Psoas muscle (tissue), 8 donors: ENCODE results near the gene SLC24A3. TPM values are rescaled to one million over a fixed set of nuclear protein-coding genes. Genes with fewer than 3 reads are reported as not detected.

Experiments
- ATAC-seq, 4 donors: fragments of 200-7000 bp; cut with Tn5 transposase; one replicate each; pipeline ENCODE4 v1.9.1; 2020; ENCODE audit warnings: moderate library complexity in 3 of 4, mild to moderate bottlenecking in 2 of 4
- DNase-seq, 2 donors: peaks; one replicate each; pipeline ENCODE4 v3.0.0-alpha.2; 2020
- H3K27ac ChIP-seq: fragments of 200-600 bp; one replicate; pipeline ENCODE4 v1.8.0; 2022
- H3K27me3 ChIP-seq, 3 donors: fragments of 200-600 bp in 1 of 3; one replicate each; pipeline versions ENCODE4 v1.6.1 to v1.8.0; 2013 to 2022; ENCODE audit warnings: low read length in 2 of 3, mild to moderate bottlenecking in 2 of 3, moderate library complexity in 1 of 3; ENCODE audit not compliant: insufficient read depth in 3 of 3
- H3K36me3 ChIP-seq, 2 donors: fragments of 200-600 bp in 1 of 2; one replicate each; pipeline versions ENCODE4 v1.6.1 to v1.8.0; 2013 to 2022; ENCODE audit warnings: low read depth in 1 of 2, mild to moderate bottlenecking in 1 of 2, moderate library complexity in 1 of 2; ENCODE audit not compliant: insufficient read depth in 1 of 2
- H3K4me1 ChIP-seq: fragments of 200-600 bp; one replicate; pipeline ENCODE4 v1.8.0; 2022
- H3K4me3 ChIP-seq: fragments of 200-600 bp; one replicate; pipeline ENCODE4 v1.8.0; 2022; ENCODE audit warnings: mild to moderate bottlenecking
- H3K9me3 ChIP-seq: fragments of 200-600 bp; one replicate; pipeline ENCODE4 v1.8.0; 2022
- CTCF ChIP-seq: fragments of 200-600 bp; IDR thresholded peaks from one replicate; pipeline ENCODE4 v1.8.0; 2022; ENCODE audit warnings: antibody characterized with exemption
- whole genome bisulfite sequencing, 3 donors: extraction: QIAGEN DNeasy Blood & Tissue Kit; methylation state at CpG; one replicate each; pipeline versions ENCODE4 v1.1.6 to v1.1.7; 2013; 5-methylcytosine and 5-hydroxymethylcytosine counted together
- intact Hi-C, 2 donors: fragments of 100-400 bp; cut with DNase I; formaldehyde crosslinking; loops; one replicate each; pipeline versions ENCODE4 v1.11.0 to v1.14.2; 2022
- polyA plus RNA-seq, 3 donors: library from polyadenylated mRNA; stranded (reverse); fragments of 200-250 nt; gene quantifications; one replicate each; pipeline ENCODE4 v1.2.3, GENCODE V29; 2013
- total RNA-seq, 4 donors: library from RNA; stranded (reverse); fragmentation: NEBNext Ultra II Directional in 2 of 4; extraction: Animal tissue kit (Norgen Biotek cat#: 25700) in 2 of 4; gene quantifications; one replicate each; pipeline versions ENCODE4 v1.2.1 to v1.2.4, GENCODE V29; 2021 to 2023
- donor health status: healthy with polysubstance abuse.
- donor health status: DM: no; HTN: no; CAD: no; lungs with moderate emphysema.
- donor health status: Bipolar disorder and iron deficiency.
- donor health status: healthy.
- donor health status: DM: yes; HTN: yes; CAD: no.
- donor health status: DM: no; HTN: no; CAD: no.
- donor health status: DM: no; HTN: no; CAD: no.
- donor health status: DM: yes; HTN: yes; CAD: no.

SLC24A3 gene
- total and polyA plus RNA-seq, 7 donors, result 3.0 to 24.4 (median 8.2) TPM

- DNase-seq (no peak), ATAC-seq (peak in 1 of 4 donors; percentile 55)
- 82 to 90% (median 87%) methylated on average over 8 of the region's 8 CpGs for WGBS, 3 donors
- no peaks in the 10 kb centered on the region for H3K9me3 ChIP-seq
- no peaks in the 10 kb centered on the region for H3K4me1 ChIP-seq
- no peaks in the 10 kb centered on the region for H3K36me3 ChIP-seq
- no peak for TF ChIP-seq CTCF
- no peaks in the 10 kb centered on the region for H3K27me3 ChIP-seq
- H3K4me3 ChIP-seq, result no peak overlapping the region
- no peak overlapping the region for H3K27ac ChIP-seq
- intact Hi-C loops, result no loop called here
These were observed 57.4 kb downstream of the SLC24A3 start for GRCh38 chr20:19269737-19270340.

- H3K27ac ChIP-seq, result no peak overlapping the region
- H3K27me3 ChIP-seq, result no peaks in the 10 kb centered on the region
- no peak overlapping the region for H3K4me3 ChIP-seq
- intact Hi-C loops, result no loop called here
- H3K9me3 ChIP-seq, result no peaks in the 10 kb centered on the region
- no peak for DNase-seq
- no peaks in the 10 kb centered on the region for H3K36me3 ChIP-seq
- WGBS, 3 donors, result 95 to 97% (median 97%) methylated on average over 7 of the region's 7 CpGs
- peaks cover 14% of the 10 kb centered on the region for H3K4me1 ChIP-seq
- ATAC-seq, result no peak
- no peak for TF ChIP-seq CTCF
These were observed 59.6 kb downstream of the SLC24A3 start for GRCh38 chr20:19271879-19272651.

GRCh38 chr20:19272976-19273654 is 60.7 kb downstream of the SLC24A3 start:
- DNase-seq (no peak), ATAC-seq (no peak)
- TF ChIP-seq CTCF, result no peak
- Histone ChIP-seq H3K4me3 (no peak overlapping the region), H3K27me3 (no peaks in the 10 kb centered on the region), H3K9me3 (no peaks in the 10 kb centered on the region), H3K36me3 (no peaks in the 10 kb centered on the region), H3K4me1 (peaks cover 14% of the 10 kb centered on the region), H3K27ac (no peak overlapping the region)
- 86 to 94% (median 93%) methylated on average over 6 of the region's 6 CpGs for WGBS, 3 donors
- intact Hi-C loops, result no loop called here

GRCh38 chr20:19274001-19274400 is 61.6 kb downstream of the SLC24A3 start:
- Histone ChIP-seq H3K4me3 (no peak overlapping the region), H3K27ac (no peak overlapping the region), H3K9me3 (no peaks in the 10 kb centered on the region), H3K27me3 (no peaks in the 10 kb centered on the region), H3K4me1 (peaks cover 14% of the 10 kb centered on the region), H3K36me3 (no peaks in the 10 kb centered on the region)
- intact Hi-C loops, result no loop called here
- WGBS, 3 donors, result 90 to 98% (median 95%) methylated on average over 5 of the region's 5 CpGs
- DNase-seq (no peak), ATAC-seq (no peak)
- no peak for TF ChIP-seq CTCF
